ENCODE results near the gene ACOT7.

DNA sequence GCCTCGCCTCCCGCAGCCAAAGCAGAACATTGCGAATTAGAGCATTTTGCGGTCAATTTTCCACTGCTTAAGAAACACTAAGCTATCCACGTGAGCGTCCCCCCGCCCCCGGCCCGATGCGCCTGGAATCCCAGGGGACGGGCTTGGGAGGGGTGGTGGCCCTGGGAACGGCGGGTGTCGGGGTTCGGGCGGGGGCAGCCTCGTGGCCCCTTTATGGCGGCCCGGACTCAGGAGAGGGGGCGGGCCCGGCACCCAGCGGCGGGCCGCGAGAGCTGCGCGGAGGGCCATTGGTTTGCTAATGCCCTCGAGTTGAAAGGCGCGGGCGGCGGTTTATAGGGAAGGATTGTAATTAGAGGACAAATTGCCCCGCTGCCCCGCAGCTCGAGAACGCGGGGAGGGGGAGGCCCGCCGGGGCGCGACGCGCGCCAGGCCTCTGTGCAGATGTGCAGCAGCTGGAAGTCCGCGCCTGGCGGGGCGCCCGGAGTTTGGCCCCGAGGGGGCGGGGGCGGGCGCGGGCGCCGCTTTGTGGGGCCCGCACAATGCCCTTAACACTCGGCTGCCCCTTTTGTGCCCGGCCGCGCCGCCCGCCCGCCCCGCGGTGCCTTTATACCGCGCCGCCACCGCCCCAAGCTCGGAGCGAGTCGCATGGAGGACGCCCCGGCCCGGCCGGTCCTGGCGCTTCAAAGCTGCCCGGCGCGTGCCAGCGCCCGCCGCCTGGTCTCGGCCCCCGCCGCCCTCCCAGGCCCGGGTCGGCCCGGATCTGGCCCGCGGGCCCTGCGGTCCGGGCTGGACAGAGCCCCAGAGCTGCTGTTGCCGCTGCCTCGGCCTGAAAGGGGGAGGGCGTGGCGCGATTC, 151.5 kb downstream of the ACOT7 start:
- TF ChIP-seq POLR2A (IDR thresholded peaks at IDR 0.05; ENCODE audit: low read depth) (no peak), POLR2AphosphoS5 (IDR thresholded peaks at IDR 0.05) (no peak)

All from esophagus muscularis mucosa (tissue), 2 donors.